Keratinocyte (primary cell): ENCODE data around the gene NR5A1. TPM values are rescaled to one million over a fixed set of nuclear protein-coding genes. Genes with fewer than 3 reads are reported as not detected.
A peak's percentile ranks its signal among the peaks of the same experiment; 100 is the strongest.

Source experiments
- DNase-seq: peaks from one replicate; pipeline ENCODE4 v3.0.0-alpha.2; 2011; ENCODE audit warnings: low read depth, missing footprints, low spot score
- FAIRE-seq: peaks from 2 replicates; lab custom pipeline; 2011; peaks lifted over from hg19 to GRCh38; lab: Jason Lieb, UNC
- H2AFZ ChIP-seq: 2 replicates; pipeline ENCODE4 v1.6.0; 2012; ENCODE audit warnings: low read length, control low read depth, inconsistent platforms; ENCODE audit not compliant: control insufficient read depth
- H3K27ac ChIP-seq: 2 replicates; pipeline ENCODE4 v1.5.1; 2011; ENCODE audit warnings: low read length; ENCODE audit not compliant: control insufficient read depth, insufficient read depth
- H3K27me3 ChIP-seq: 3 replicates; pipeline ENCODE4 v1.6.0; 2011; ENCODE audit warnings: low read length; ENCODE audit not compliant: control insufficient read depth, insufficient read depth; ENCODE audit errors: extremely low read depth
- H3K36me3 ChIP-seq, 2 experiments: 2 replicates in 1 of 2; 3 replicates in 1 of 2; pipeline ENCODE4 v1.5.1; 2011; ENCODE audit warnings: low read length in 2 of 2, mild to moderate bottlenecking in 1 of 2; ENCODE audit not compliant: control insufficient read depth in 2 of 2, insufficient read depth in 2 of 2; ENCODE audit errors: extremely low read depth in 1 of 2
- H3K4me1 ChIP-seq: 3 replicates; pipeline ENCODE4 v1.5.1; 2011; ENCODE audit warnings: low read length; ENCODE audit not compliant: control insufficient read depth, insufficient read depth; ENCODE audit errors: extremely low read depth
- H3K4me2 ChIP-seq: 3 replicates; pipeline ENCODE4 v1.6.0; 2011; ENCODE audit warnings: low read depth, low read length; ENCODE audit not compliant: control insufficient read depth, insufficient read depth; ENCODE audit errors: extremely low read depth
- H3K4me3 ChIP-seq, 3 experiments: fragments of 200-600 bp in 1 of 3; sonication (generic) in 1 of 3; 2 replicates in 2 of 3; 3 replicates in 1 of 3; pipeline ENCODE4 v1.5.1; 2011 to 2016; ENCODE audit warnings: low read length in 3 of 3, mild to moderate bottlenecking in 3 of 3, control low read depth in 2 of 3, inconsistent platforms in 1 of 3, low read depth in 1 of 3, mixed read lengths in 1 of 3, mixed run types in 1 of 3, moderate library complexity in 1 of 3; ENCODE audit not compliant: control insufficient read depth in 2 of 3, insufficient read depth in 2 of 3; ENCODE audit errors: extremely low read depth in 1 of 3
- H3K79me2 ChIP-seq: 2 replicates; pipeline ENCODE4 v1.6.0; 2012; ENCODE audit warnings: low read length; ENCODE audit not compliant: control insufficient read depth, insufficient read depth
- H3K9ac ChIP-seq: 3 replicates; pipeline ENCODE4 v1.6.0; 2011; ENCODE audit warnings: low read length; ENCODE audit not compliant: control insufficient read depth, insufficient read depth; ENCODE audit errors: extremely low read depth
- H3K9me1 ChIP-seq: 3 replicates; pipeline ENCODE4 v1.6.0; 2011; ENCODE audit warnings: low read length; ENCODE audit not compliant: control insufficient read depth, insufficient read depth; ENCODE audit errors: extremely low read depth
- H3K9me3 ChIP-seq: 2 replicates; pipeline ENCODE4 v1.5.1; 2012; ENCODE audit warnings: low read depth, low read length; ENCODE audit not compliant: control insufficient read depth
- H4K20me1 ChIP-seq: 3 replicates; pipeline ENCODE4 v1.6.0; 2011; ENCODE audit warnings: low read length; ENCODE audit not compliant: control insufficient read depth, insufficient read depth; ENCODE audit errors: extremely low read depth
- CTCF ChIP-seq, 3 experiments: IDR thresholded peaks in 1 of 3; conservative IDR thresholded peaks in 1 of 3; optimal IDR thresholded peaks in 1 of 3; 2 replicates in 2 of 3; 3 replicates in 1 of 3; pipeline versions ENCODE3 to v1.5.1; 2011; ENCODE audit warnings: low read length in 3 of 3, mild to moderate bottlenecking in 3 of 3, moderate library complexity in 2 of 3, control low read depth in 1 of 3, inconsistent platforms in 1 of 3; ENCODE audit not compliant: insufficient read depth in 2 of 3; ENCODE audit errors: extremely low read depth in 1 of 3
- EZH2 ChIP-seq: IDR thresholded peaks from one replicate; pipeline ENCODE4 v1.6.1; 2012; ENCODE audit warnings: inconsistent platforms, mild to moderate bottlenecking, low read length, moderate library complexity
- dilution Hi-C: fragments of 300-500 bp; cut with MboI; formaldehyde crosslinking; loops from one replicate; pipeline ENCODE4 v1.7.0; 2020; ENCODE audit warnings: low sequenced_read_pairs; ENCODE audit not compliant: extremely low pct_ligation_motif_present
- polyA plus RNA-seq, 5 experiments: library from polyadenylated mRNA; depleted of rRNA in 3 of 5; stranded (reverse) in 3 of 5; stranded (forward) in 1 of 5; unstranded in 1 of 5; fragments of >200 nt; gene quantifications; 1 replicate in 1 of 5; 2 replicates in 3 of 5; 3 replicates in 1 of 5; pipeline versions ENCODE4 v1.2.1 to v1.2.3, GENCODE V29; 2011 to 2012; ENCODE audit warnings: missing spikeins in 2 of 5, low read depth in 1 of 5, low replicate concordance in 1 of 5

NR5A1 gene
- polyA plus RNA-seq, 1 donor (not counting 4 experiments of a cell fraction or from before 2014, with no cell fraction given), result not detected

GRCh38 chr9:124475158-124475867 lies 31.9 kb downstream of the NR5A1 start:
- Histone ChIP-seq H3K9me1 (no peaks in the 10 kb centered on the region), H2AFZ (no peak overlapping the region), H3K79me2 (no peaks in the 10 kb centered on the region), H4K20me1 (peaks cover 2% of the 10 kb centered on the region), H3K27me3 (peaks cover 37% of the 10 kb centered on the region), H3K27ac (no peak overlapping the region), H3K9ac (no peak overlapping the region), H3K9me3 (no peaks in the 10 kb centered on the region), H3K4me3 (no peak overlapping the region), H3K4me1 (no peaks in the 10 kb centered on the region), H3K4me2 (no peak overlapping the region), H3K36me3 (no peaks in the 10 kb centered on the region)
- no peak for DNase-seq
- dilution Hi-C loops, result no loop called here
- no peak for FAIRE-seq
- TF ChIP-seq EZH2, result no peak
- TF ChIP-seq CTCF (optimal IDR thresholded peaks at IDR 0.05 in 1 of 3, IDR thresholded peaks at IDR 0.05 in 1 of 3, conservative IDR thresholded peaks at IDR 0.05 in 1 of 3; ENCODE audit: extremely low read depth in 1 of 3, insufficient read depth in 2 of 3, low read length in 3 of 3), result peak in 1 of 3 experiments; percentile 6

- TF ChIP-seq EZH2 (no peak), CTCF (optimal IDR thresholded peaks at IDR 0.05 in 1 of 3, IDR thresholded peaks at IDR 0.05 in 1 of 3, conservative IDR thresholded peaks at IDR 0.05 in 1 of 3; ENCODE audit: extremely low read depth in 1 of 3, insufficient read depth in 2 of 3, low read length in 3 of 3) (no peak)
- H3K27me3 ChIP-seq, result peaks cover 29% of the 10 kb centered on the region
These were observed 33.0 kb downstream of the NR5A1 start for GRCh38 chr9:124474151-124474550.

More at GRCh38 chr9:124474151-124474550, 33.0 kb downstream of the NR5A1 start:
- no peak for DNase-seq
- no peaks in the 10 kb centered on the region for H3K4me1 ChIP-seq
- FAIRE-seq, result no peak
- H3K9ac ChIP-seq, result no peak overlapping the region
- H3K9me3 ChIP-seq, result no peaks in the 10 kb centered on the region
- no peaks in the 10 kb centered on the region for H3K36me3 ChIP-seq
- H4K20me1 ChIP-seq, result no peaks in the 10 kb centered on the region
- no peak overlapping the region for H3K4me2 ChIP-seq
- dilution Hi-C loops, result no loop called here
- H2AFZ ChIP-seq, result no peak overlapping the region
- no peak overlapping the region for H3K27ac ChIP-seq
- H3K9me1 ChIP-seq, result no peaks in the 10 kb centered on the region
- no peaks in the 10 kb centered on the region for H3K79me2 ChIP-seq
- H3K4me3 ChIP-seq, result no peak overlapping the region
